H1 (cell line): Measurements from ENCODE around the gene IL1R1. TPM values are rescaled to one million over a fixed set of nuclear protein-coding genes. Genes with fewer than 3 reads are reported as not detected.

Experiments
- CTCF ChIA-PET: fragments of 300-600 bp; sonication (Branson Sonifier 250); formaldehyde crosslinking; loops from one replicate; lab custom pipeline; 2021; ENCODE audit not compliant: partially characterized antibody; lab: Charles Lee
- POLR2A ChIA-PET: fragments of 300-600 bp; sonication (Branson Sonifier 250); formaldehyde crosslinking; loops from one replicate; lab custom pipeline; 2021; ENCODE audit warnings: inconsistent platforms; ENCODE audit not compliant: partially characterized antibody; lab: Charles Lee
- DNase-seq, 2 experiments: peaks; one replicate each; pipeline versions ENCODE4 v3.0.0 to v3.0.0-alpha.2; 2010 to 2022; ENCODE audit warnings: low spot score in 2 of 2, low read depth in 1 of 2, mixed read lengths in 1 of 2
- FAIRE-seq: peaks from 2 replicates; lab custom pipeline; 2011; peaks lifted over from hg19 to GRCh38; lab: Jason Lieb, UNC
- H2AFZ ChIP-seq: 2 replicates; pipeline ENCODE4 v1.8.1; 2012; ENCODE audit warnings: low read length, inconsistent platforms
- H2AK5ac ChIP-seq: 2 replicates; pipeline ENCODE4 v1.6.1; 2013; ENCODE audit warnings: low read depth, low read length
- H2BK120ac ChIP-seq: replicated peaks from 2 replicates; pipeline ENCODE3; 2013; ENCODE audit warnings: low read depth, low read length, inconsistent platforms
- H2BK12ac ChIP-seq: 2 replicates; pipeline ENCODE4 v1.6.1; 2013; ENCODE audit warnings: low read depth, low read length
- H2BK15ac ChIP-seq: 2 replicates; pipeline ENCODE4 v1.6.1; 2013; ENCODE audit warnings: low read length
- H2BK20ac ChIP-seq: 2 replicates; pipeline ENCODE4 v1.6.1; 2013; ENCODE audit warnings: low read length
- H2BK5ac ChIP-seq: 2 replicates; pipeline ENCODE4 v1.6.1; 2013; ENCODE audit warnings: low read depth, low read length
- H3K14ac ChIP-seq: 2 replicates; pipeline ENCODE4 v1.6.1; 2013; ENCODE audit warnings: inconsistent platforms; ENCODE audit not compliant: insufficient read length
- H3K18ac ChIP-seq: 2 replicates; pipeline ENCODE4 v1.6.1; 2013; ENCODE audit warnings: low read length; ENCODE audit errors: extremely low read depth
- H3K23ac ChIP-seq: 2 replicates; pipeline ENCODE4 v1.6.1; 2013; ENCODE audit warnings: inconsistent platforms; ENCODE audit not compliant: insufficient read length
- H3K23me2 ChIP-seq: 2 replicates; pipeline ENCODE4 v1.6.1; 2013; ENCODE audit warnings: low read depth, low read length
- H3K27ac ChIP-seq: 2 replicates; pipeline ENCODE4 v1.6.1; 2011; ENCODE audit warnings: low read depth, low read length, inconsistent platforms
- H3K27me3 ChIP-seq, 4 experiments: replicated peaks in 1 of 4; 1 replicate in 1 of 4; 2 replicates in 3 of 4; pipeline versions ENCODE4 v1.6.1 to v1.8.1; 2011 to 2013; ENCODE audit warnings: low read length in 3 of 4, mild to moderate bottlenecking in 3 of 4, inconsistent platforms in 2 of 4, mixed read lengths in 2 of 4, moderate library complexity in 1 of 4; ENCODE audit not compliant: control insufficient read depth in 3 of 4, insufficient read depth in 3 of 4; ENCODE audit errors: extremely low read depth in 1 of 4
- H3K36me3 ChIP-seq, 4 experiments: 2 replicates each; pipeline versions ENCODE4 v1.6.1 to v1.8.1; 2011 to 2013; ENCODE audit warnings: mild to moderate bottlenecking in 4 of 4, low read length in 3 of 4, moderate library complexity in 2 of 4, control low read depth in 1 of 4, inconsistent platforms in 1 of 4; ENCODE audit not compliant: insufficient read depth in 4 of 4, control insufficient read depth in 2 of 4
- H3K4ac ChIP-seq: replicated peaks from 2 replicates; pipeline ENCODE3; 2013; ENCODE audit warnings: low read length, low read depth, mixed read lengths, inconsistent platforms; ENCODE audit not compliant: insufficient read length
- H3K4me1 ChIP-seq, 4 experiments: replicated peaks in 1 of 4; 1 replicate in 1 of 4; 2 replicates in 3 of 4; pipeline versions ENCODE4 v1.6.1 to v1.8.1; 2011 to 2013; ENCODE audit warnings: low read length in 3 of 4, inconsistent platforms in 2 of 4, mixed read lengths in 1 of 4; ENCODE audit not compliant: insufficient read depth in 4 of 4, control insufficient read depth in 3 of 4
- H3K4me2 ChIP-seq, 2 experiments: 2 replicates each; pipeline versions ENCODE4 v1.6.1 to v1.8.1; 2011 to 2013; ENCODE audit warnings: low read depth in 2 of 2, low read length in 2 of 2, control low read depth in 1 of 2, inconsistent platforms in 1 of 2, mild to moderate bottlenecking in 1 of 2; ENCODE audit not compliant: insufficient read depth in 1 of 2
- H3K4me3 ChIP-seq, 4 experiments: fragments of 200-600, 300-600 bp in 1 of 4; sonication (generic), shearing (Covaris generic), sonication (Bioruptor Twin) in 1 of 4; 2 replicates each; pipeline versions ENCODE4 v1.5.1 to v1.8.1; 2011 to 2016; ENCODE audit warnings: low read length in 4 of 4, low read depth in 3 of 4, control low read depth in 2 of 4, inconsistent platforms in 2 of 4, mild to moderate bottlenecking in 2 of 4, mixed read lengths in 1 of 4, moderate library complexity in 1 of 4; ENCODE audit not compliant: insufficient read depth in 2 of 4; ENCODE audit errors: extremely low read depth in 1 of 4
- H3K56ac ChIP-seq: replicated peaks from 2 replicates; pipeline ENCODE3; 2013; ENCODE audit warnings: low read depth, mild to moderate bottlenecking, mixed read lengths, low read length, inconsistent platforms; ENCODE audit not compliant: insufficient read length
- H3K79me1 ChIP-seq: 2 replicates; pipeline ENCODE4 v1.6.1; 2013; ENCODE audit warnings: low read depth, low read length, control low read depth
- H3K79me2 ChIP-seq, 2 experiments: 2 replicates each; pipeline versions ENCODE4 v1.6.1 to v1.8.1; 2012 to 2013; ENCODE audit warnings: low read length in 2 of 2, mild to moderate bottlenecking in 2 of 2, inconsistent platforms in 1 of 2; ENCODE audit not compliant: insufficient read depth in 2 of 2, control insufficient read depth in 1 of 2
- H3K9ac ChIP-seq, 4 experiments: replicated peaks in 1 of 4; 1 replicate in 1 of 4; 2 replicates in 3 of 4; pipeline versions ENCODE4 v1.6.1 to v1.8.1; 2011 to 2013; ENCODE audit warnings: low read depth in 3 of 4, low read length in 3 of 4, control low read depth in 2 of 4, mild to moderate bottlenecking in 2 of 4, moderate library complexity in 2 of 4, inconsistent platforms in 1 of 4; ENCODE audit errors: extremely low read depth in 1 of 4
- H3K9me3 ChIP-seq, 2 experiments: 2 replicates each; pipeline versions ENCODE4 v1.6.1 to v1.8.1; 2012 to 2013; ENCODE audit warnings: mild to moderate bottlenecking in 2 of 2, moderate library complexity in 2 of 2, control low read depth in 1 of 2, inconsistent platforms in 1 of 2, low read depth in 1 of 2, low read length in 1 of 2, mixed read lengths in 1 of 2; ENCODE audit not compliant: insufficient read depth in 2 of 2
- H4K20me1 ChIP-seq, 2 experiments: replicated peaks in 1 of 2; 2 replicates each; pipeline versions ENCODE3 to v1.8.1; 2011 to 2013; ENCODE audit warnings: inconsistent platforms in 2 of 2, low read length in 2 of 2, mild to moderate bottlenecking in 1 of 2; ENCODE audit not compliant: insufficient read depth in 2 of 2, control insufficient read depth in 1 of 2
- H4K5ac ChIP-seq: 2 replicates; pipeline ENCODE4 v1.6.1; 2013; ENCODE audit warnings: low read length, low read depth, mixed read lengths, inconsistent platforms; ENCODE audit not compliant: insufficient read length
- H4K8ac ChIP-seq: 2 replicates; pipeline ENCODE4 v1.8.0; 2013; ENCODE audit warnings: mild to moderate bottlenecking, moderate library complexity, low read length, inconsistent platforms; ENCODE audit not compliant: insufficient read depth; ENCODE audit errors: extremely low read depth
- H4K91ac ChIP-seq: replicated peaks from 2 replicates; pipeline ENCODE3; 2013; ENCODE audit warnings: low read length, mixed read lengths, inconsistent platforms; ENCODE audit not compliant: insufficient read length
- ATF2 ChIP-seq: IDR thresholded peaks from 2 replicates; pipeline ENCODE4 v1.6.1; 2012; ENCODE audit warnings: low read length, inconsistent platforms
- CBX5 ChIP-seq: fragments of 300-800, 300-1000 bp; sonication (generic); IDR thresholded peaks from 2 replicates; pipeline ENCODE4 v1.7.1; 2016; ENCODE audit warnings: antibody characterized with exemption, low read length, low read depth
- CTBP2 ChIP-seq: IDR thresholded peaks from 2 replicates; pipeline ENCODE4 v1.7.0; 2011; ENCODE audit warnings: borderline replicate concordance, mild to moderate bottlenecking, moderate library complexity, mixed read lengths, low read length; ENCODE audit not compliant: insufficient read depth, insufficient read length
- EP300 ChIP-seq, 2 experiments: IDR thresholded peaks; 1 replicate in 1 of 2; 2 replicates in 1 of 2; pipeline ENCODE4 v1.6.1; 2011 to 2012; ENCODE audit warnings: low read depth in 2 of 2, low read length in 2 of 2, mild to moderate bottlenecking in 2 of 2, borderline replicate concordance in 1 of 2, inconsistent platforms in 1 of 2, moderate library complexity in 1 of 2
- FOSL1 ChIP-seq: IDR thresholded peaks from 2 replicates; pipeline ENCODE4 v1.6.1; 2011; ENCODE audit warnings: mild to moderate bottlenecking, low read depth, low read length, moderate library complexity; ENCODE audit not compliant: insufficient read depth
- GTF2F1 ChIP-seq: IDR thresholded peaks from 2 replicates; pipeline ENCODE4 v1.6.1; 2012; ENCODE audit warnings: low read depth, low read length, improper control_type of control experiment, borderline replicate concordance
- RBBP5 ChIP-seq: IDR thresholded peaks from 2 replicates; pipeline ENCODE4 v1.7.1; 2012; ENCODE audit warnings: low read depth, mild to moderate bottlenecking, inconsistent platforms, low read length, moderate library complexity, borderline replicate concordance
- RXRA ChIP-seq: IDR thresholded peaks from 2 replicates; pipeline ENCODE4 v1.6.1; 2011; ENCODE audit warnings: low read depth, mild to moderate bottlenecking, low read length, moderate library complexity; ENCODE audit not compliant: insufficient read depth
- SIRT6 ChIP-seq: IDR thresholded peaks from one replicate; pipeline ENCODE4 v1.7.1; 2012; ENCODE audit warnings: low read length, inconsistent platforms
- TAF1 ChIP-seq: IDR thresholded peaks from 2 replicates; pipeline ENCODE4 v1.6.1; 2011; ENCODE audit warnings: mild to moderate bottlenecking, low read depth, low read length
- WGBS, 2 experiments: shearing (Covaris generic) in 1 of 2; methylation state at CpG; one replicate each; pipeline versions ENCODE4 v1.1.6 to v1.1.7; 2013 to 2015; ENCODE audit warnings: low lambda C conversion rate in 2 of 2, mixed read lengths in 2 of 2, inconsistent platforms in 1 of 2, low coverage in 1 of 2, missing lambda C conversion rate in 1 of 2; ENCODE audit not compliant: insufficient replicate concordance in 2 of 2, insufficient coverage in 1 of 2, insufficient read length in 1 of 2; ENCODE audit errors: extremely low coverage in 1 of 2, missing lambda C conversion rate in 1 of 2; 5-methylcytosine and 5-hydroxymethylcytosine counted together
- polyA plus RNA-seq, 7 experiments: library from polyadenylated mRNA; depleted of rRNA in 3 of 7; stranded (reverse) in 5 of 7; unstranded in 2 of 7; fragments of >200 nt in 5 of 7; fragments of 200-250 nt in 2 of 7; gene quantifications; 1 replicate in 5 of 7; 2 replicates in 1 of 7; 4 replicates in 1 of 7; pipeline versions ENCODE4 v1.2.1 to v1.2.3, GENCODE V29; 2011 to 2013; ENCODE audit warnings: missing spikeins in 2 of 7, mixed read lengths in 2 of 7
- total RNA-seq: library from RNA; stranded (reverse); fragmentation: NEBNext Ultra II Directional; extraction: Animal tissue kit (Norgen Biotek cat#: 25700); gene quantifications from 2 replicates; pipeline ENCODE4 v1.2.1, GENCODE V29; 2021

Gene IL1R1
- total and polyA plus RNA-seq, 2 of the 8 experiments (the other 6 are each of a cell fraction or from before 2014, with no cell fraction given): 0.34 to 0.47 TPM

- H3K79me2 ChIP-seq: no peaks in the 10 kb centered on the region
- WGBS, 2 experiments: 95% methylated on average over 2 of the region's 2 CpGs; no CpG with 5 or more reads in 1 of the 2 experiments
- FAIRE-seq: no peak
- TF ChIP-seq RXRA (no peak), GTF2F1 (no peak), FOSL1 (no peak), ATF2 (no peak), SIRT6 (no peak), CTBP2 (no peak), RBBP5 (no peak), EP300 (IDR thresholded peaks at IDR 0.05; ENCODE audit: borderline replicate concordance in 1 of 2, low read depth in 2 of 2, low read length in 2 of 2) (no peak), CBX5 (no peak), TAF1 (no peak)
These were observed 5.4 kb upstream of the IL1R1 start for GRCh38 chr2:102137138-102137537.

More at GRCh38 chr2:102137138-102137537, 5.4 kb upstream of the IL1R1 start:
- Histone ChIP-seq H3K23me2 (no peaks in the 10 kb centered on the region; the same call in 1 of the 2 replicates), H4K91ac (no peak overlapping the region), H2BK5ac (no peak overlapping the region), H2BK120ac (no peak overlapping the region), H3K79me1 (no peaks in the 10 kb centered on the region), H2AK5ac (no peak overlapping the region), H2AFZ (no peak overlapping the region), H3K4me3 (no peak overlapping the region), H2BK15ac (no peak overlapping the region), H4K20me1 (no peaks in the 10 kb centered on the region), H3K9me3 (no peaks in the 10 kb centered on the region), H2BK12ac (no peak overlapping the region), H3K4me1 (peaks cover 0 to 2% (median 0%) of the 10 kb centered on the region in 4 experiments; a peak in 2 of 7 replicates), H3K14ac (no peak overlapping the region), H3K56ac (no peak overlapping the region), H3K18ac (no peak overlapping the region), H4K8ac (no peak overlapping the region), H2BK20ac (no peak overlapping the region), H3K27ac (no peak overlapping the region), H3K4ac (no peak overlapping the region), H3K9ac (no peak overlapping the region), H3K36me3 (no peaks in the 10 kb centered on the region), H3K27me3 (peaks cover 0 to 15% (median 10%) of the 10 kb centered on the region in 4 experiments; a peak in 6 of 7 replicates), H3K23ac (no peak overlapping the region), H4K5ac (no peak overlapping the region), H3K4me2 (no peak overlapping the region)
- CTCF ChIA-PET: interaction anchor here (2.5 kb wide), 1 partner anchor 131 kb away, joined by 6 read pairs; no protein-coding TSS in a partner anchor
- DNase-seq: no peak
- POLR2A ChIA-PET: interaction anchor here (0.6 kb wide), 1 partner anchor 570 kb away, joined by 3 read pairs; no protein-coding TSS in a partner anchor
